Activated CD8-positive, alpha-beta memory T cell treated with anti-CD3 and anti-CD28 coated beads, Interleukin-2, amount 50 U/mL, for 1 hour (primary cell): Measurements from ENCODE around the gene NR2F1.

Experiments
- DNase-seq: peaks from one replicate; pipeline ENCODE4 v3.0.0-alpha.2; 2020; ENCODE audit errors: extremely low read depth

NR2F1 gene

DNA sequence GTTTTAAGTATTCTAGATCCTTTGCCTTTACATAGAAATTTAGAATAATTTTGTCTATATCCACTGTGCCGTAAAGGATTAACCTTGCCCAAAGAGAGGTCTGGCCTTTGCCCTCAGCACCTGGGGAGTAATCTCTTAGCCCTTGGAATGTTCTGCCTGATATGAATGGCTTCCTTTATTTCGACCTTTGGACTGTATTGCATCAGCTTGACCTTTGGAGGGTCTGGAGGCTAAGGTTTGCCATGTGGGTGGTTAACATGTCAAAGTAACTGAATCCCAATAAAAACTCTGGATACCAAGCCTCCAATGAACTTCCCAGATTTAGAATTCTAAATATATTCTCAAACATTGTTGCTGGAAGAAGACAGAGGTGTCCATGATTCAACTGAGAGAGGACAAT lies 54.7 kb downstream of the NR2F1 start:
- DNase-seq: no peak

DNA sequence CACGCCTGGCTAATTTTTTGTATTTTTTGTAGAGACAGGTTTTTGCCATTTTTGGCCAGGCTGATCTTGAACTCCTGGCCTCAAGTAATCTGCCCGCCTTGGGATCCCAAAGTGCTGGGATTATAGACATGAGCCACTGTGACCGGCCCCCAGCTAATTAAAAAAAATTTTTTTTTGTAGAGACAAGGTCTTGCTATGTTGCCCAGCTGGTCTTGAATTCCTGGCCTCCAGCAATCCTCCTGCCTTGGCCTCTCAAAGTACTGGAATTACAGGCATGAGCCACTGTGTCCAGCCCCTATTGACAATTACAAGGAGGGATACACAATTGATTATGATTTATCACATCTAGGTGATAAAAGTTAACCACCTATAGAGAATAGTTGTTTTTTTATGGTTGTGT lies 59.5 kb downstream of the NR2F1 start:
- no peak for DNase-seq
